H1 (cell line): ENCODE measurements around the gene CCNJ. TPM values are rescaled to one million over a fixed set of nuclear protein-coding genes. Genes with fewer than 3 reads are reported as not detected.

Experiments
- CTCF ChIA-PET: fragments of 300-600 bp; sonication (Branson Sonifier 250); formaldehyde crosslinking; loops from one replicate; lab custom pipeline; 2021; ENCODE audit not compliant: partially characterized antibody; lab: Charles Lee
- POLR2A ChIA-PET: fragments of 300-600 bp; sonication (Branson Sonifier 250); formaldehyde crosslinking; loops from one replicate; lab custom pipeline; 2021; ENCODE audit warnings: inconsistent platforms; ENCODE audit not compliant: partially characterized antibody; lab: Charles Lee
- DNase-seq, 2 experiments: peaks; one replicate each; pipeline versions ENCODE4 v3.0.0 to v3.0.0-alpha.2; 2010 to 2022; ENCODE audit warnings: low spot score in 2 of 2, low read depth in 1 of 2, mixed read lengths in 1 of 2
- FAIRE-seq: peaks from 2 replicates; lab custom pipeline; 2011; peaks lifted over from hg19 to GRCh38; lab: Jason Lieb, UNC
- H2AFZ ChIP-seq: 2 replicates; pipeline ENCODE4 v1.8.1; 2012; ENCODE audit warnings: low read length, inconsistent platforms
- H2AK5ac ChIP-seq: 2 replicates; pipeline ENCODE4 v1.6.1; 2013; ENCODE audit warnings: low read depth, low read length
- H2BK120ac ChIP-seq: replicated peaks from 2 replicates; pipeline ENCODE3; 2013; ENCODE audit warnings: low read depth, low read length, inconsistent platforms
- H2BK12ac ChIP-seq: 2 replicates; pipeline ENCODE4 v1.6.1; 2013; ENCODE audit warnings: low read depth, low read length
- H2BK15ac ChIP-seq: 2 replicates; pipeline ENCODE4 v1.6.1; 2013; ENCODE audit warnings: low read length
- H2BK20ac ChIP-seq: 2 replicates; pipeline ENCODE4 v1.6.1; 2013; ENCODE audit warnings: low read length
- H2BK5ac ChIP-seq: 2 replicates; pipeline ENCODE4 v1.6.1; 2013; ENCODE audit warnings: low read depth, low read length
- H3K14ac ChIP-seq: 2 replicates; pipeline ENCODE4 v1.6.1; 2013; ENCODE audit warnings: inconsistent platforms; ENCODE audit not compliant: insufficient read length
- H3K18ac ChIP-seq: 2 replicates; pipeline ENCODE4 v1.6.1; 2013; ENCODE audit warnings: low read length; ENCODE audit errors: extremely low read depth
- H3K23ac ChIP-seq: 2 replicates; pipeline ENCODE4 v1.6.1; 2013; ENCODE audit warnings: inconsistent platforms; ENCODE audit not compliant: insufficient read length
- H3K23me2 ChIP-seq: 2 replicates; pipeline ENCODE4 v1.6.1; 2013; ENCODE audit warnings: low read depth, low read length
- H3K27ac ChIP-seq: 2 replicates; pipeline ENCODE4 v1.6.1; 2011; ENCODE audit warnings: low read depth, low read length, inconsistent platforms
- H3K27me3 ChIP-seq, 4 experiments: replicated peaks in 1 of 4; 1 replicate in 1 of 4; 2 replicates in 3 of 4; pipeline versions ENCODE4 v1.6.1 to v1.8.1; 2011 to 2013; ENCODE audit warnings: low read length in 3 of 4, mild to moderate bottlenecking in 3 of 4, inconsistent platforms in 2 of 4, mixed read lengths in 2 of 4, moderate library complexity in 1 of 4; ENCODE audit not compliant: control insufficient read depth in 3 of 4, insufficient read depth in 3 of 4; ENCODE audit errors: extremely low read depth in 1 of 4
- H3K36me3 ChIP-seq, 4 experiments: 2 replicates each; pipeline versions ENCODE4 v1.6.1 to v1.8.1; 2011 to 2013; ENCODE audit warnings: mild to moderate bottlenecking in 4 of 4, low read length in 3 of 4, moderate library complexity in 2 of 4, control low read depth in 1 of 4, inconsistent platforms in 1 of 4; ENCODE audit not compliant: insufficient read depth in 4 of 4, control insufficient read depth in 2 of 4
- H3K4ac ChIP-seq: replicated peaks from 2 replicates; pipeline ENCODE3; 2013; ENCODE audit warnings: low read length, low read depth, mixed read lengths, inconsistent platforms; ENCODE audit not compliant: insufficient read length
- H3K4me1 ChIP-seq, 4 experiments: replicated peaks in 1 of 4; 1 replicate in 1 of 4; 2 replicates in 3 of 4; pipeline versions ENCODE4 v1.6.1 to v1.8.1; 2011 to 2013; ENCODE audit warnings: low read length in 3 of 4, inconsistent platforms in 2 of 4, mixed read lengths in 1 of 4; ENCODE audit not compliant: insufficient read depth in 4 of 4, control insufficient read depth in 3 of 4
- H3K4me2 ChIP-seq, 2 experiments: 2 replicates each; pipeline versions ENCODE4 v1.6.1 to v1.8.1; 2011 to 2013; ENCODE audit warnings: low read depth in 2 of 2, low read length in 2 of 2, control low read depth in 1 of 2, inconsistent platforms in 1 of 2, mild to moderate bottlenecking in 1 of 2; ENCODE audit not compliant: insufficient read depth in 1 of 2
- H3K4me3 ChIP-seq, 4 experiments: fragments of 200-600, 300-600 bp in 1 of 4; sonication (generic), shearing (Covaris generic), sonication (Bioruptor Twin) in 1 of 4; 2 replicates each; pipeline versions ENCODE4 v1.5.1 to v1.8.1; 2011 to 2016; ENCODE audit warnings: low read length in 4 of 4, low read depth in 3 of 4, control low read depth in 2 of 4, inconsistent platforms in 2 of 4, mild to moderate bottlenecking in 2 of 4, mixed read lengths in 1 of 4, moderate library complexity in 1 of 4; ENCODE audit not compliant: insufficient read depth in 2 of 4; ENCODE audit errors: extremely low read depth in 1 of 4
- H3K56ac ChIP-seq: replicated peaks from 2 replicates; pipeline ENCODE3; 2013; ENCODE audit warnings: low read depth, mild to moderate bottlenecking, mixed read lengths, low read length, inconsistent platforms; ENCODE audit not compliant: insufficient read length
- H3K79me1 ChIP-seq: 2 replicates; pipeline ENCODE4 v1.6.1; 2013; ENCODE audit warnings: low read depth, low read length, control low read depth
- H3K79me2 ChIP-seq, 2 experiments: 2 replicates each; pipeline versions ENCODE4 v1.6.1 to v1.8.1; 2012 to 2013; ENCODE audit warnings: low read length in 2 of 2, mild to moderate bottlenecking in 2 of 2, inconsistent platforms in 1 of 2; ENCODE audit not compliant: insufficient read depth in 2 of 2, control insufficient read depth in 1 of 2
- H3K9ac ChIP-seq, 4 experiments: replicated peaks in 1 of 4; 1 replicate in 1 of 4; 2 replicates in 3 of 4; pipeline versions ENCODE4 v1.6.1 to v1.8.1; 2011 to 2013; ENCODE audit warnings: low read depth in 3 of 4, low read length in 3 of 4, control low read depth in 2 of 4, mild to moderate bottlenecking in 2 of 4, moderate library complexity in 2 of 4, inconsistent platforms in 1 of 4; ENCODE audit errors: extremely low read depth in 1 of 4
- H3K9me3 ChIP-seq, 2 experiments: 2 replicates each; pipeline versions ENCODE4 v1.6.1 to v1.8.1; 2012 to 2013; ENCODE audit warnings: mild to moderate bottlenecking in 2 of 2, moderate library complexity in 2 of 2, control low read depth in 1 of 2, inconsistent platforms in 1 of 2, low read depth in 1 of 2, low read length in 1 of 2, mixed read lengths in 1 of 2; ENCODE audit not compliant: insufficient read depth in 2 of 2
- H4K20me1 ChIP-seq, 2 experiments: replicated peaks in 1 of 2; 2 replicates each; pipeline versions ENCODE3 to v1.8.1; 2011 to 2013; ENCODE audit warnings: inconsistent platforms in 2 of 2, low read length in 2 of 2, mild to moderate bottlenecking in 1 of 2; ENCODE audit not compliant: insufficient read depth in 2 of 2, control insufficient read depth in 1 of 2
- H4K5ac ChIP-seq: 2 replicates; pipeline ENCODE4 v1.6.1; 2013; ENCODE audit warnings: low read length, low read depth, mixed read lengths, inconsistent platforms; ENCODE audit not compliant: insufficient read length
- H4K8ac ChIP-seq: 2 replicates; pipeline ENCODE4 v1.8.0; 2013; ENCODE audit warnings: mild to moderate bottlenecking, moderate library complexity, low read length, inconsistent platforms; ENCODE audit not compliant: insufficient read depth; ENCODE audit errors: extremely low read depth
- H4K91ac ChIP-seq: replicated peaks from 2 replicates; pipeline ENCODE3; 2013; ENCODE audit warnings: low read length, mixed read lengths, inconsistent platforms; ENCODE audit not compliant: insufficient read length
- CBX5 ChIP-seq: fragments of 300-800, 300-1000 bp; sonication (generic); IDR thresholded peaks from 2 replicates; pipeline ENCODE4 v1.7.1; 2016; ENCODE audit warnings: antibody characterized with exemption, low read length, low read depth
- CBX8 ChIP-seq: fragments of 300-800, 300-1000 bp; sonication (generic); IDR thresholded peaks from 2 replicates; pipeline ENCODE4 v1.7.1; 2016; ENCODE audit warnings: low read depth, low read length, borderline replicate concordance
- CEBPB ChIP-seq: IDR thresholded peaks from 2 replicates; pipeline ENCODE4 v1.6.1; 2012; ENCODE audit warnings: low read depth, low read length
- CTCF ChIP-seq, 3 experiments: IDR thresholded peaks; 1 replicate in 2 of 3; 2 replicates in 1 of 3; pipeline versions ENCODE4 v1.5.1 to v1.6.1; 2011; ENCODE audit warnings: low read length in 3 of 3, mild to moderate bottlenecking in 3 of 3, inconsistent platforms in 2 of 3, low read depth in 1 of 3, moderate library complexity in 1 of 3; ENCODE audit not compliant: insufficient read depth in 1 of 3; ENCODE audit errors: control extremely low read depth in 1 of 3
- EGR1 ChIP-seq: IDR thresholded peaks from 2 replicates; pipeline ENCODE4 v1.6.1; 2011; ENCODE audit warnings: low read depth, low read length, borderline replicate concordance
- SAP30 ChIP-seq: fragments of 300-600 bp; sonication (generic); IDR thresholded peaks from 2 replicates; pipeline ENCODE4 v1.7.1; 2012; ENCODE audit warnings: low read length, moderate library complexity, mild to moderate bottlenecking, inconsistent platforms; ENCODE audit not compliant: insufficient read depth, insufficient replicate concordance
- SIN3A ChIP-seq, 2 experiments: IDR thresholded peaks in 1 of 2; conservative IDR thresholded peaks in 1 of 2; 2 replicates each; pipeline ENCODE4 v1.6.1; 2011 to 2012; ENCODE audit warnings: low read length in 2 of 2, improper control_type of control experiment in 1 of 2, low read depth in 1 of 2, mild to moderate bottlenecking in 1 of 2
- SP2 ChIP-seq: IDR thresholded peaks from 2 replicates; pipeline ENCODE4 v1.6.1; 2012; ENCODE audit warnings: mild to moderate bottlenecking, low read length, inconsistent platforms
- SRF ChIP-seq: IDR thresholded peaks from 2 replicates; pipeline ENCODE4 v1.6.1; 2011; ENCODE audit warnings: mild to moderate bottlenecking, low read depth, low read length, moderate library complexity
- TBP ChIP-seq: IDR thresholded peaks from 2 replicates; pipeline ENCODE4 v1.6.1; 2011; ENCODE audit warnings: low read depth, low read length, improper control_type of control experiment
- WGBS, 2 experiments: shearing (Covaris generic) in 1 of 2; methylation state at CpG; one replicate each; pipeline versions ENCODE4 v1.1.6 to v1.1.7; 2013 to 2015; ENCODE audit warnings: low lambda C conversion rate in 2 of 2, mixed read lengths in 2 of 2, inconsistent platforms in 1 of 2, low coverage in 1 of 2, missing lambda C conversion rate in 1 of 2; ENCODE audit not compliant: insufficient replicate concordance in 2 of 2, insufficient coverage in 1 of 2, insufficient read length in 1 of 2; ENCODE audit errors: extremely low coverage in 1 of 2, missing lambda C conversion rate in 1 of 2; 5-methylcytosine and 5-hydroxymethylcytosine counted together
- polyA plus RNA-seq, 7 experiments: library from polyadenylated mRNA; depleted of rRNA in 3 of 7; stranded (reverse) in 5 of 7; unstranded in 2 of 7; fragments of >200 nt in 5 of 7; fragments of 200-250 nt in 2 of 7; gene quantifications; 1 replicate in 5 of 7; 2 replicates in 1 of 7; 4 replicates in 1 of 7; pipeline versions ENCODE4 v1.2.1 to v1.2.3, GENCODE V29; 2011 to 2013; ENCODE audit warnings: missing spikeins in 2 of 7, mixed read lengths in 2 of 7
- total RNA-seq: library from RNA; stranded (reverse); fragmentation: NEBNext Ultra II Directional; extraction: Animal tissue kit (Norgen Biotek cat#: 25700); gene quantifications from 2 replicates; pipeline ENCODE4 v1.2.1, GENCODE V29; 2021
- TF ChIP-seq, protein P1 (sequence below): IDR thresholded peaks from 2 replicates; pipeline ENCODE4 v1.6.1; 2011; ENCODE audit warnings: low read depth, mild to moderate bottlenecking, low read length; ENCODE audit not compliant: insufficient read depth

CCNJ gene
- total and polyA plus RNA-seq, 2 of the 8 experiments (the other 6 are each of a cell fraction or from before 2014, with no cell fraction given): 31.4 to 34.7 TPM

GRCh38 chr10:96041146-96041545, 2.2 kb upstream of the CCNJ start:
- no peak overlapping the region for H2BK20ac ChIP-seq
- ChIA-PET CTCF (no interaction called here), POLR2A (no interaction called here)
- H3K4me3 ChIP-seq: no peak overlapping the region
- H2AK5ac ChIP-seq: no peak overlapping the region
- no peak overlapping the region for H4K8ac ChIP-seq
- H3K79me1 ChIP-seq: no peaks in the 10 kb centered on the region
- no peak overlapping the region for H2BK5ac ChIP-seq
- no peak overlapping the region for H3K14ac ChIP-seq
- H2BK120ac ChIP-seq: no peak overlapping the region
- H2BK12ac ChIP-seq: no peak overlapping the region
- H3K27ac ChIP-seq: no peak overlapping the region
- no peak overlapping the region for H2AFZ ChIP-seq
- no peak overlapping the region for H3K56ac ChIP-seq
- H4K5ac ChIP-seq: no peak overlapping the region
- DNase-seq: no peak
- peaks cover 0 to 2% of the 10 kb centered on the region in 2 experiments for H4K20me1 ChIP-seq
- H3K79me2 ChIP-seq: peaks cover 7 to 23% of the 10 kb centered on the region in 2 experiments; a peak in 3 of 4 replicates
- H3K9me3 ChIP-seq: 0 out of 4 replicates have a peak, but pooled peaks cover 0 to 3% of the 10 kb centered on the region in 2 experiments
- no peaks in the 10 kb centered on the region for H3K4me1 ChIP-seq
- no peak overlapping the region for H3K4ac ChIP-seq
- H3K9ac ChIP-seq: no peak overlapping the region
- FAIRE-seq: no peak
- H3K18ac ChIP-seq: no peak overlapping the region
- WGBS, 2 experiments: 87% methylated on average over 10 of the region's 11 CpGs; no CpG with 5 or more reads in 1 of the 2 experiments
- H3K36me3 ChIP-seq: no peaks in the 10 kb centered on the region
- H3K27me3 ChIP-seq: peaks cover 0 to 9% (median 4%) of the 10 kb centered on the region in 4 experiments; a peak in 5 of 7 replicates
- no peak overlapping the region for H3K4me2 ChIP-seq
- peaks cover 11% of the 10 kb centered on the region for H3K23me2 ChIP-seq
- H2BK15ac ChIP-seq: no peak overlapping the region
- no peak overlapping the region for H4K91ac ChIP-seq
- peak overlapping the region; percentile 83 for H3K23ac ChIP-seq
- TF ChIP-seq CTCF (IDR thresholded peaks at IDR 0.05; ENCODE audit: control extremely low read depth in 1 of 3, insufficient read depth in 1 of 3, low read depth in 1 of 3, low read length in 3 of 3) (no peak), SAP30 (no peak), EGR1 (no peak), CBX5 (no peak), CBX8 (no peak), SP2 (no peak), SRF (no peak), TBP (no peak), CEBPB (no peak), SIN3A (conservative IDR thresholded peaks at IDR 0.05 in 1 of 2, IDR thresholded peaks at IDR 0.05 in 1 of 2; ENCODE audit: low read depth in 1 of 2, low read length in 2 of 2) (no peak)
- TF ChIP-seq, protein P1, sequence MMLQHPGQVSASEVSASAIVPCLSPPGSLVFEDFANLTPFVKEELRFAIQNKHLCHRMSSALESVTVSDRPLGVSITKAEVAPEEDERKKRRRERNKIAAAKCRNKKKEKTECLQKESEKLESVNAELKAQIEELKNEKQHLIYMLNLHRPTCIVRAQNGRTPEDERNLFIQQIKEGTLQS: no peak
